DMS 273 (cell line): ENCODE data around the gene ALG10B.

ENCODE experiments used
- DNase-seq: peaks from one replicate; lab custom pipeline; 2025; ENCODE audit not compliant: unreplicated experiment; lab: John Stamatoyannopoulos, UW

ALG10B gene

GRCh38 chr12:38373784-38374183, 57.2 kb downstream of the ALG10B start:
- DNase-seq, result no peak

- DNase-seq, result no peak
Observed at GRCh38 chr12:38374751-38375150, 58.2 kb downstream of the ALG10B start.
